T1000 (cell line): Measurements from ENCODE around the gene NUP58.

ENCODE experiments used
- DNase-seq: peaks from one replicate; lab custom pipeline; 2025; ENCODE audit warnings: mixed read lengths; lab: John Stamatoyannopoulos, UW

Gene NUP58

GRCh38 chr13:25301347-25302113, at the start of gene NUP58:
TSS of gene NUP58 (plus strand) at chr13:25301625. CDS start at chr13:25301774, 149 bp downstream.
- peak; percentile 79 for DNase-seq

GRCh38 chr13:25252225-25252624, 49.2 kb upstream of the NUP58 start:
- DNase-seq: no peak

GRCh38 chr13:25252752-25253151, 48.7 kb upstream of the NUP58 start:
- DNase-seq: no peak

GRCh38 chr13:25253702-25254101, 47.7 kb upstream of the NUP58 start:
- no peak for DNase-seq

GRCh38 chr13:25262261-25262660, 39.2 kb upstream of the NUP58 start:
- DNase-seq: no peak

- DNase-seq: no peak
These were observed 34.7 kb upstream of the NUP58 start for GRCh38 chr13:25266706-25267105.

GRCh38 chr13:25267715-25268114, 33.7 kb upstream of the NUP58 start:
- no peak for DNase-seq

- no peak for DNase-seq
These were observed 32.9 kb upstream of the NUP58 start for GRCh38 chr13:25268561-25268960.

- DNase-seq: no peak
These were observed 24.7 kb upstream of the NUP58 start for GRCh38 chr13:25276748-25277147.

- DNase-seq: no peak
These were observed 21.0 kb upstream of the NUP58 start for GRCh38 chr13:25280396-25280795.

- no peak for DNase-seq
These were observed 20.1 kb upstream of the NUP58 start for GRCh38 chr13:25281193-25281934.

- no peak for DNase-seq
These were observed 19.5 kb upstream of the NUP58 start for GRCh38 chr13:25281935-25282332.

GRCh38 chr13:25286308-25286968, 15.0 kb upstream of the NUP58 start:
- no peak for DNase-seq

- peak; percentile 84 for DNase-seq
These were observed 14.2 kb upstream of the NUP58 start, which contains the start of gene MTMR6 for GRCh38 chr13:25286969-25287961. TSS of gene MTMR6 (minus strand) at chr13:25287488. CDS start at chr13:25287247, 241 bp downstream.

- no peak for DNase-seq
These were observed 12.5 kb upstream of the NUP58 start for GRCh38 chr13:25288966-25289365.

GRCh38 chr13:25291691-25292090, 9.7 kb upstream of the NUP58 start:
- no peak for DNase-seq

- no peak for DNase-seq
These were observed 9.1 kb upstream of the NUP58 start for GRCh38 chr13:25292301-25292700.

GRCh38 chr13:25295228-25295627, 6.2 kb upstream of the NUP58 start:
- no peak for DNase-seq

- DNase-seq: no peak
These were observed 5.7 kb upstream of the NUP58 start for GRCh38 chr13:25295701-25296100.

GRCh38 chr13:25300861-25301346, 521 bp upstream of the NUP58 start:
- no peak for DNase-seq

GRCh38 chr13:25302121-25302520, 696 bp downstream of the NUP58 start:
- DNase-seq: no peak
